Measurements from ENCODE around the gene MRC2.

Gene MRC2

GRCh38 chr17:62741290-62741689 lies 113.8 kb downstream of the MRC2 start:
- TF ChIP-seq CTCF (IDR thresholded peaks at IDR 0.05; ENCODE audit: control insufficient read depth, extremely low read depth, insufficient read depth): no peak
- DNase-seq (ENCODE audit: low read depth): no peak
- no peak overlapping the region for H3K4me3 ChIP-seq (ENCODE audit: low read depth, low read length)

Measured in LNCaP clone FGC (cell line).